ENCODE measurements around the gene KRT7.

DNA sequence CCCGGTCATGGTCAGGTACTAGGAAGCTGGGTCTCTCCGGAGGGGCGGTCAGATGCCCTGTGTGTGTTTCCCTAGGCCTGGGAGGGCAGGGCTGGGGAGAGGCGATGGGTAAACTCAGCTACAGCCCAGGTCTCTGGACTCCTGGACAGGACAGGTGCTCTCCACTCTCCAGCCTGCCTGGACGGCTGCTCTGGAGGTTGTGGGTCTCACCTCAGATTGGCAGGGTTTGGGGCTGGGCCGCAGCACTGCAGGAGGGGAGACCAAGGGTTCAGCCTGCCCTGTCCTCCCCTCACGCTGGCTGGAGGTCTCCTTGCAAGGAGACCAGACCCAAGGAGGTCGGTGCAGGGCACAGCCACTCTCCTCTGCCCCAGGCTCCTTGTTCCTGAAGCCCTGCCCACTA, 49.1 kb upstream of the KRT7 start:
- TF ChIP-seq CTCF (IDR thresholded peaks at IDR 0.05; ENCODE audit: low read length) (no peak), EZH2 (optimal IDR thresholded peaks at IDR 0.05; ENCODE audit: low read depth, low read length) (no peak)
